ENCODE measurements around the gene CDC23. TPM values are rescaled to one million over a fixed set of nuclear protein-coding genes. Genes with fewer than 3 reads are reported as not detected.
"Not testable (repeated sequence)": the region's sequence is repeated elsewhere in the genome, so short reads cannot be mapped to it uniquely, and the experiment has no call there.

CDC23 gene
- total RNA-seq, 1 donor from 2014 or later = 45.8 TPM

GRCh38 chr5:138234651-138235050 is 21.5 kb upstream of the CDC23 start:
- peaks cover 18% of the 10 kb centered on the region for H3K27me3 Mint-ChIP-seq (ENCODE audit: low read depth)
- no peak overlapping the region for H3K27ac Mint-ChIP-seq
- intact Hi-C loops (cut with micrococcal nuclease) = no loop called here
- H3K36me3 Mint-ChIP-seq (ENCODE audit: low read depth) = no peaks in the 10 kb centered on the region
- no peak for DNase-seq (ENCODE audit: low spot score)
- no peaks in the 10 kb centered on the region for H3K9me3 Mint-ChIP-seq
- no peaks in the 10 kb centered on the region for H3K4me1 Mint-ChIP-seq (ENCODE audit: low read depth)
- H3K4me3 Mint-ChIP-seq (ENCODE audit: low read depth) = no peak overlapping the region

GRCh38 chr5:138233280-138233679 is 20.2 kb upstream of the CDC23 start:
- Mint-ChIP-seq H3K4me1 (ENCODE audit: low read depth) (no peaks in the 10 kb centered on the region), H3K36me3 (ENCODE audit: low read depth) (no peaks in the 10 kb centered on the region), H3K27me3 (ENCODE audit: low read depth) (peaks cover 17% of the 10 kb centered on the region), H3K4me3 (ENCODE audit: low read depth) (no peak overlapping the region), H3K27ac (no peak overlapping the region), H3K9me3 (no peaks in the 10 kb centered on the region)
- intact Hi-C loops (cut with micrococcal nuclease) = no loop called here
- no peak for DNase-seq (ENCODE audit: low spot score)

GRCh38 chr5:138230981-138231589 is 18.0 kb upstream of the CDC23 start:
- intact Hi-C loops (cut with micrococcal nuclease) = no loop called here
- peaks cover 18% of the 10 kb centered on the region for H3K27me3 Mint-ChIP-seq (ENCODE audit: low read depth)
- H3K4me3 Mint-ChIP-seq (ENCODE audit: low read depth) = no peak overlapping the region
- H3K9me3 Mint-ChIP-seq = no peaks in the 10 kb centered on the region
- no peaks in the 10 kb centered on the region for H3K36me3 Mint-ChIP-seq (ENCODE audit: low read depth)
- no peak overlapping the region for H3K27ac Mint-ChIP-seq
- H3K4me1 Mint-ChIP-seq (ENCODE audit: low read depth) = no peaks in the 10 kb centered on the region
- DNase-seq (ENCODE audit: low spot score) = no peak

GRCh38 chr5:138230261-138230660 is 17.1 kb upstream of the CDC23 start:
- no peak overlapping the region for H3K27ac Mint-ChIP-seq
- H3K4me1 Mint-ChIP-seq (ENCODE audit: low read depth) = no peaks in the 10 kb centered on the region
- no peaks in the 10 kb centered on the region for H3K36me3 Mint-ChIP-seq (ENCODE audit: low read depth)
- H3K4me3 Mint-ChIP-seq (ENCODE audit: low read depth) = no peak overlapping the region
- H3K9me3 Mint-ChIP-seq = no peaks in the 10 kb centered on the region
- intact Hi-C loops (cut with micrococcal nuclease) = no loop called here
- no peak for DNase-seq (ENCODE audit: low spot score)
- H3K27me3 Mint-ChIP-seq (ENCODE audit: low read depth) = peaks cover 20% of the 10 kb centered on the region

GRCh38 chr5:138229387-138229786 is 16.3 kb upstream of the CDC23 start:
- no peak overlapping the region for H3K27ac Mint-ChIP-seq
- DNase-seq (ENCODE audit: low spot score) = no peak
- no peak overlapping the region for H3K4me3 Mint-ChIP-seq (ENCODE audit: low read depth)
- H3K36me3 Mint-ChIP-seq (ENCODE audit: low read depth) = no peaks in the 10 kb centered on the region
- intact Hi-C loops (cut with micrococcal nuclease) = no loop called here
- no peaks in the 10 kb centered on the region for H3K9me3 Mint-ChIP-seq
- H3K4me1 Mint-ChIP-seq (ENCODE audit: low read depth) = no peaks in the 10 kb centered on the region
- H3K27me3 Mint-ChIP-seq (ENCODE audit: low read depth) = peaks cover 20% of the 10 kb centered on the region

GRCh38 chr5:138226910-138227309 is 13.8 kb upstream of the CDC23 start:
- Mint-ChIP-seq H3K4me3 (ENCODE audit: low read depth) (no peak overlapping the region), H3K4me1 (ENCODE audit: low read depth) (peaks cover 4% of the 10 kb centered on the region), H3K9me3 (no peaks in the 10 kb centered on the region), H3K27me3 (ENCODE audit: low read depth) (peaks cover 30% of the 10 kb centered on the region), H3K36me3 (ENCODE audit: low read depth) (no peaks in the 10 kb centered on the region), H3K27ac (no peak overlapping the region)
- DNase-seq (ENCODE audit: low spot score) = no peak
- intact Hi-C loops (cut with micrococcal nuclease) = no loop called here

GRCh38 chr5:138224712-138225111 is 11.6 kb upstream of the CDC23 start:
- Mint-ChIP-seq H3K27me3 (ENCODE audit: low read depth) (peaks cover 24% of the 10 kb centered on the region), H3K36me3 (ENCODE audit: low read depth) (no peaks in the 10 kb centered on the region), H3K9me3 (no peaks in the 10 kb centered on the region), H3K27ac (no peak overlapping the region), H3K4me1 (ENCODE audit: low read depth) (peaks cover 4% of the 10 kb centered on the region), H3K4me3 (ENCODE audit: low read depth) (no peak overlapping the region)
- intact Hi-C loops (cut with micrococcal nuclease) = no loop called here
- DNase-seq (ENCODE audit: low spot score) = no peak

- peaks cover 4% of the 10 kb centered on the region for H3K4me1 Mint-ChIP-seq (ENCODE audit: low read depth)
- H3K27ac Mint-ChIP-seq = no peak overlapping the region
- H3K9me3 Mint-ChIP-seq = no peaks in the 10 kb centered on the region
- no peak overlapping the region for H3K4me3 Mint-ChIP-seq (ENCODE audit: low read depth)
- H3K27me3 Mint-ChIP-seq (ENCODE audit: low read depth) = peaks cover 19% of the 10 kb centered on the region
- H3K36me3 Mint-ChIP-seq (ENCODE audit: low read depth) = no peaks in the 10 kb centered on the region
- intact Hi-C loops (cut with micrococcal nuclease) = no loop called here
- DNase-seq (ENCODE audit: low spot score) = no peak
Observed at GRCh38 chr5:138223532-138223931, 10.4 kb upstream of the CDC23 start.

GRCh38 chr5:138216799-138217198 is 3.7 kb upstream of the CDC23 start:
- Mint-ChIP-seq H3K27ac (no peak overlapping the region), H3K9me3 (no peaks in the 10 kb centered on the region), H3K4me1 (ENCODE audit: low read depth) (peaks cover 5% of the 10 kb centered on the region), H3K4me3 (ENCODE audit: low read depth) (no peak overlapping the region), H3K27me3 (ENCODE audit: low read depth) (peaks cover 2% of the 10 kb centered on the region), H3K36me3 (ENCODE audit: low read depth) (peaks cover 5% of the 10 kb centered on the region)
- intact Hi-C loops (cut with micrococcal nuclease) = no loop called here
- DNase-seq (ENCODE audit: low spot score) = no peak

- peak overlapping the region; percentile 97 for H3K4me3 Mint-ChIP-seq (ENCODE audit: low read depth)
- H3K27me3 Mint-ChIP-seq (ENCODE audit: low read depth) = no peaks in the 10 kb centered on the region
- H3K27ac Mint-ChIP-seq = peak overlapping the region; percentile 94
- intact Hi-C loops (cut with micrococcal nuclease) = loop anchor here (1.0 kb wide), 2 partner anchors 34 to 126 kb away; partner anchors contain the start of genes BRD8 and FAM53C
- DNase-seq (ENCODE audit: low spot score) = no peak
- H3K36me3 Mint-ChIP-seq (ENCODE audit: low read depth) = peaks cover 15% of the 10 kb centered on the region
- peaks cover 11% of the 10 kb centered on the region for H3K4me1 Mint-ChIP-seq (ENCODE audit: low read depth)
- H3K9me3 Mint-ChIP-seq = no peaks in the 10 kb centered on the region
Observed at GRCh38 chr5:138212828-138213160, 329 bp downstream of the CDC23 start.

- Mint-ChIP-seq H3K4me3 (ENCODE audit: low read depth) (peak overlapping the region; percentile 67), H3K36me3 (ENCODE audit: low read depth) (peaks cover 15% of the 10 kb centered on the region), H3K9me3 (no peaks in the 10 kb centered on the region), H3K27ac (no peak overlapping the region), H3K4me1 (ENCODE audit: low read depth) (peaks cover 11% of the 10 kb centered on the region), H3K27me3 (ENCODE audit: low read depth) (no peaks in the 10 kb centered on the region)
- intact Hi-C loops (cut with micrococcal nuclease) = no loop called here
- DNase-seq (ENCODE audit: low spot score) = no peak
Observed at GRCh38 chr5:138210985-138211384, 2.1 kb downstream of the CDC23 start.

GRCh38 chr5:138193859-138194258 is 19.3 kb downstream of the CDC23 start:
- H3K4me3 Mint-ChIP-seq (ENCODE audit: low read depth); H3K27ac Mint-ChIP-seq; H3K4me1 Mint-ChIP-seq (ENCODE audit: low read depth); H3K27me3 Mint-ChIP-seq (ENCODE audit: low read depth); intact Hi-C loops (cut with micrococcal nuclease); H3K9me3 Mint-ChIP-seq; DNase-seq (ENCODE audit: low spot score): not testable (repeated sequence)
- peaks cover 43% of the 10 kb centered on the region for H3K36me3 Mint-ChIP-seq (ENCODE audit: low read depth)

- Mint-ChIP-seq H3K4me1 (ENCODE audit: low read depth) (no peaks in the 10 kb centered on the region), H3K27ac (no peak overlapping the region), H3K36me3 (ENCODE audit: low read depth) (peaks cover 48% of the 10 kb centered on the region), H3K27me3 (ENCODE audit: low read depth) (no peaks in the 10 kb centered on the region), H3K4me3 (ENCODE audit: low read depth) (no peak overlapping the region), H3K9me3 (no peaks in the 10 kb centered on the region)
- intact Hi-C loops (cut with micrococcal nuclease) = no loop called here
- no peak for DNase-seq (ENCODE audit: low spot score)
Observed at GRCh38 chr5:138192826-138193225, 20.3 kb downstream of the CDC23 start.

- Mint-ChIP-seq H3K27me3 (ENCODE audit: low read depth) (no peaks in the 10 kb centered on the region), H3K4me3 (ENCODE audit: low read depth) (no peak overlapping the region), H3K4me1 (ENCODE audit: low read depth) (no peaks in the 10 kb centered on the region), H3K36me3 (ENCODE audit: low read depth) (peaks cover 69% of the 10 kb centered on the region), H3K9me3 (no peaks in the 10 kb centered on the region), H3K27ac (no peak overlapping the region)
- intact Hi-C loops (cut with micrococcal nuclease) = no loop called here
- DNase-seq (ENCODE audit: low spot score) = no peak
Observed at GRCh38 chr5:138188626-138189025, 24.5 kb downstream of the CDC23 start.

All from activated T-helper 2 cell treated with anti-CD3 and anti-CD28 coated beads, Interferon-gamma antibody, Interleukin-2, Interleukin-4, amounts not matched to agents 10 μg/mL and 5 μg/mL and 100 μg/mL, durations not matched to agents 14 hours and 24 hours and 36 hours (primary cell).